ENCODE measurements around the gene PPARD.
"Not testable (repeated sequence)": the region's sequence is repeated elsewhere in the genome, so short reads cannot be mapped to it uniquely, and the experiment has no call there.

The PPARD gene

DNA sequence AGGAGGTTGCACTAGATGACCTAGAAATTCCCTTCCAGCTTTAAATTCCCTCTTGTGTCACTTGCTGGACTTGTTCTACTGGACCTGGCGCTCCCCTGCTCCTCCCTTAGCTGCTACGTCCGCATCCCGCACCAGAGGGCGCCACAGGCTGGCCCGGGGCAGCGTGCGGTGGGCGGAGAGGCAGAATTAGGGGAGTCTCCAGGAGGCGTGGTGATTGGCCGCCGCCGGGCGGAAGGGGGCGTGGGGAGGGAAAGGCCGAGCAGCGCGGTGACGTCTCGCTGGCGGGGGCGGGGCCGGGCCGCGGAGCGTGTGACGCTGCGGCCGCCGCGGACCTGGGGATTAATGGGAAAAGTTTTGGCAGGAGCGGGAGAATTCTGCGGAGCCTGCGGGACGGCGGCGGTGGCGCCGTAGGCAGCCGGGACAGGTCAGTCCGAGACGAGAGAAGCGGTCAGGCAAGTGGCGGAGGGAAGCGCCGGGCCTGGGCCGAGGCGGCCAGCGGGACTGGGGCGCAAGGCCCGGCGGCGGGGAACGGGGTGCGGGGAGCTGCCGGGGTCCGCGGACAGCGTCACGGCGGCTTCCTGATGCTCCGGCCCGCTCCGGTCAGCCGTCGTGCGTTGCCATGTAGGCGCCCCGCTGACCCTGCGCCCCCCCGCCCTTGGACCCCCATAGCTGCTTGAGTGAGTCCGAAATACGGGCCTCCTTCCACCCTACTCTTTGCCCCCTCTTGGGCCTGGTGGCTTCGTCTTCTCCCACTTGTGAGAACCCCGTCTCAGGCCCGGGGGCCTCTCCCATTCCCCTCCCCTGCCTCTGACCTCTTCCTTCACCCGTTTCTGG is at the start of gene PPARD:
Gene PPARD (plus strand): TSS at position 301 of the 834 bp plus-strand sequence. CDS start 68,530 bp downstream, outside the sequence.
- DNase-seq (ENCODE audit: low spot score), result peak; percentile 98

DNA sequence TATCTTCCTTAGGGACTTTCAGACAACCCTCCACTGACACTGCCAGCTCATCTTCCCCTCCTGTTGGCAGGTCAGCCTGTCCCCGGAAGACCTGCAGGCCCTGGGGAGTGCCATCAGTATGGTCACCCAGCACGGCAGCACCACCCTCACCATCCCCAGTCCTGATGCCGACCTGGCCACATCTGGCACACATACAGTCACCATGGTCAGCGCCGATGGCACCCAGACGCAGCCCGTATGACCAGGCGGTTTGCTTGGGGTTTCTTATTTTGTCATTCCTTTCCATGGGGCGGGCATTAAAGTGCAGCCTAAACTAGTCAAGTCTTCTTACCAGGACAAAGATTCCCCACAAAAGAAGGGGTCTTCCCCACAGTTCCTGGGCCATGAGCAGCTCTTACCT is 48.7 kb upstream of the PPARD start:
- DNase-seq (ENCODE audit: low spot score), result no peak

DNA sequence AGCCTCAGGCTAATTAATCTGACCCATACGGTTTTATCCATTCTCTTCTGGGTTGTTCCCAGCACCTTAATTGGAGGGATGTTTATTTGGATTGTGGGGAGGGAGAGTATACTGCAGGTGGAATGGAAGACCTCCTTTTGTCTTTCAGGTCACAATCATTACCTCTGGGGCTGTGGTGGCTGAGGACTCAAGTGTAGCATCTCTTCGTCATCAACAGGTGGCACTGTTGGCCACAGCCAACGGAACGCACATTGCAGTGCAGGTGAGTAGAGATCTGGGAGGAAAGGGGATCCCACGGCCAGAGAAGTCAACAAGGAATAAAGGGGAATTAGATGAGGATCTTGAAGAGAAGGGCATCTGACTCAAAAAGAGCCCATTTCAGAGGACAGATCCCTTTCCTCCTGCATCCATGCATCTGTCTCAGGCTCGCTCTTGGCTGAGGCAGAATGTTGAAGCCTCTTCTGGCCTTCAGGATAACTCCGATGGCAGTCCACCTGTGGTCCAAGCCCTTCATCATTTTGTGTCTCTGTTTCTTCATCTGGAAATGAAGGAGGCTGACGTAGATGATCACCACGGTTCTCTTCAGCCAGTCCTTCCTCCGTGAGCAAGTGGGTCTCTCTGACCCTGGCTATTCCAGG is 47.9 kb upstream of the PPARD start:
- peak; percentile 67 for DNase-seq (ENCODE audit: low spot score)

DNA sequence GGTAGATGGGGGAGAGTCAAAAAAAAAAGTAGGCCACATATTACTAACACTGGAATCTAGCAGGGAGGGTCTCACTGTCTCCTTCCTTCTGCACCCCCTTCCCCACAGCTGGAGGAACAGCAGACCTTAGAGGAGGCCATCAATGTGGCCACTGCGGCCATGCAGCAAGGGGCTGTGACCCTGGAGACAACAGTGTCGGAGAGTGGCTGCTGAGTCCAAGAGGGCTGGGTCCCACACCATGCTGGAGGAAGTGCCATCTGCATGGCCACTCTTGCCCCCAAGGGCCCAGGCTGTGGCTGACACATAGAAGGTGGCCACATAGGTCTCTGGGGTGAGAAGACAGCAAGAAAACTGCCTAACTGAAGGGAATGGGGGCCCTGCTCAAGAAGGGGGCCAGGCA is 47.3 kb upstream of the PPARD start:
- no peak for DNase-seq (ENCODE audit: low spot score)

DNA sequence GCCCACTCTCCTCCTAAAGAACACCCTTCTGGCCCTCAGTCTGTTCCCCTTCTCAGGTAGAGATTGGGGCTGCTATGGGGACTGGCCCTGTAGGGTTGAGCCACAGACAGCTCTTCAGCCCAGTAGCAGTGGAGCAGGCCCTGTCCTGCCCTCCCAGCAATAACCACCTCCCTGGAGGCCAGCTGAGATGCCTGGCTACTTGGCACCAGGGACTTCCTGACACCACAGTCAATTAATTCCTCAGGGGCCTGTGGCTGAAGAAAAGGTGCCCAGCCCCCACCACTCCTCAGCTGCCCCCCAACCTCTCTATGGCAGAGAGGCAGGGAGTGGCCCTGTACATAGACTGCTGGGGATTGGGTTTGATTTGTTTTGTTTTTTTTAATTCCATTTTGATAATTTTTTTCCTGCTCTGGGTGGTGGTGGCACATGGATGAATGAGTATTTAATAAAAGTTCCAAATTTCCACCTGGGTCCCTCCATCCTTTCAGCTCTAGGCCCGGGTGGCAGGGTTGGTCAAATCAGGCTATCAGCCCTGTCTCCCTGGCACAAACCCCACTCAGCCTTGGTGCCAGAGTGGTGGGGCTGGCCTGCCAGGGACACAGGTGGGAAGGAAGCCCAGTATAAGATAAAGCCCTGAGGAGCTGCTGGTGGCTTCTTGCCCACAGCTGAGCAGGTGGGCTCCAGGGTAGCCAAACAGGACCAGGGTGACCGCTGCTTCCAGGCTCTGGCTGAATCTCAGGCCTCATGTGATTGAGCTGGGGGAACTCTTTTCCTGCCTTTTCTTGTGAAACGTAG is 46.6 kb upstream of the PPARD start:
- DNase-seq (ENCODE audit: low spot score), result no peak

DNA sequence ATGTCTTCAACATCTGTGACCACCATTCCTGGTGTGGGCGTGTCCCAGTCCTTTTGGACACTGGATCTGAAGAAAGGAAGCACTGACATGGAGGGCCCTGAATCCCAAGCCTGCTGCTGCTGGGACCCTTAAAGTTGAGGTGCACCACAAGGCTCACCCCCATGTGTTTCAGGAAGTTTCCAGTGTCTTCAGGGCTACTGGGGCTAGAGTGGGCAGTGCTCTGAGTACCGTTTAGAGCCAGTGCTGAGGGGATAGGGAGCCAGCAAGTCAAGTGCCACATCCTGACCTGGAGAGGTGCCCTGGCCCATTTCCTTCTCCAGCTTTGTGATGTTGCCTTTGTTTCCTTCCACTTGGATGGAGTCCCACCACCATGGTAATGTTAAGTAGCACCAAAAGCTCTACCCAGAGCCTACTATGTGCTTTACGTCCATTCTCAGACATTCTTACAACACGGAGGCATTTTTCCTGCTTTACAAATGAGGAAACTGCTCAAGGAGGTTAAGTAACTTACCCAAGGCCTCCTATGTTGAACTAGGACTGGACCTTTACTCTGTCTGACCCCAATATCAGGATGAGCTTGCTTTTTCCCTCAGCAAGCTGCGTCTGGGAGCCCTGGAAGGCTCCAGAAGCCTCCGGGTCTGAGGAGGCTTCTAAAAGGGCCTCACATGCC is 45.3 kb upstream of the PPARD start:
- DNase-seq (ENCODE audit: low spot score), result no peak

DNA sequence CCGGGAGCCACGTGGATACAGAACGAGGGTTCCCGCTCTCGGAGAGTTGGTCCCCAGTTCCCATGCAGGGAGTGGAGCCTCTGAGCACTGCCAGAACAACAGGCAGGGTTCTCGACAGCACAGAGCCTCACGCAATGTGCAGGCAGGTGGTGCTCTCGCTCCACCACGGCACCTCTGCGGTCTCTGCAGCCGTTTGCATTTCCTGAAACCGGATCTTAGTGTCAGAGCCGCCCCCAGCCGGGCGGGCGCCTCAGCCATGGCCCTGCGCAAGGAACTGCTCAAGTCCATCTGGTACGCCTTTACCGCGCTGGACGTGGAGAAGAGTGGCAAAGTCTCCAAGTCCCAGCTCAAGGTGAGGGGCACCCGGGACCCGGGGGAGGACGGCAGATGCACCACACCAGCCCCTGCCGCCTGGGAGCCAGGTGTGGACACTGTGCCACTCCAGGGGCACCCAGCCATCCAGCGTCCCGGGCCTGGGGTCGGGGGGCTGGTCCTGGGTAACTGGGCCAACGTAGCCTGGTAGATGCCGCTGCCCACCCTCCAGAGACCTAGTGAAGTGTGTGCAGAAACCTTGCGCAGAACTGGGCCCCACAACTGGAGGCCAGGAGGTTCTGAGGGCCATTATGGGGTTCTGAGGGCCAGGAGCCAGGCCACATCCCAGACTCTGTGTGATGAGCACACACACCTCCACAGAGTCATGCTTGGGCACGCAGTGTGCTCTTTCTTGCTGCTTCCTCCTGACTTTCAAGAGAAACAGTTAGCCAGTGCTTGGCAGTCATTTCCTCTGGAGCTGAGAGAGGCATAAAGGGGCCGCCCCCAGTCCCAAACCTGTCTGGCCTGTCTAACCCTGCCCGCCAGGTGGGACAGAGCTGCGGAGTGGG is 44.5 kb upstream of the PPARD start, which contains the start of gene DEF6:
Gene DEF6 (plus strand): TSS at position 218 of the 881 bp plus-strand sequence. CDS start 39 bp downstream, at position 257.
- peak; percentile 78 for DNase-seq (ENCODE audit: low spot score)

DNA sequence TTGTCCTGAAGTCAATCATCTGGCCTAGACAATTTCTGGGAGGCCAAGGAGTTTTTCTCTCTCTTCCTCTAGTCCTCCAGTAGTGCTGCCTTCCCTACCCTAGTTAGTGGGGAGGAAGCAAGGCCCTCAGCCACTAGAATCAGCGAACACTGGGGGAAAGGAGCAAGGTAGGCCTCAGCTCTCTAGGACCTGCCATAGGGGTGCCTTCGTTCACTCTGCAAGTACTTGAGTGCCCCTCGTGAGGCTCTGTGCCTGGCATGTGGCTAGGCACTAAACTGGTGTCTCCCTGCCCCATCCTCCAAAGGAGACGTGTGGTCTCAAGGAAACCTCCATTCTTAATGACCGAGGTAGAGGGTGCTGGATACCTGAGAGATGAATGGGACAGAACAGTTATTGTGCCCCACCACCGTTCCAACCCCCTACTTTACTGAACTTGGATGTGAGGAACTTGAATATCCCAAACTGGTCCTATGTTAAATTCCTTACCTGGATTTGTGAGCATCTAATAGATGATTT is 43.7 kb upstream of the PPARD start:
- no peak for DNase-seq (ENCODE audit: low spot score)

DNA sequence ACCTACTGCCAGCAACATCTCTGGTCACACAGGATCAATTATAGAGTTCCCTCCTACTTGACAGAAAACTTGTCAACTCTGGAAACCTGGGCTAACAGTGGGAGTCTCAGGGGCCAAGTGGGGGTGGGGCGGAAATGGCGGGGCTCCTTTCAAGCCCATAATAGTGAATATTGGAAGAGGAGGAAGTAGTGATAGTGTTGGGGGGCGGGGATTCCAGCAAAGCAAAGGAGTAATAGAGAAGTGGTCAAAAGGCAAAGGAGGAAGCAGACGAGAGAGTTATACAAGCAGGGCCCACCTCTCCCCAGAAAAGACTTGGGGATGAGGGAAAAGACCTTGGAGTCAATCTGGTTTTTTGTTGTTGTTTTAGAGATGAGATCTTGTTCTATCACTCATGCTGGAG is 42.7 kb upstream of the PPARD start:
- peak; percentile 46 for DNase-seq (ENCODE audit: low spot score)

DNA sequence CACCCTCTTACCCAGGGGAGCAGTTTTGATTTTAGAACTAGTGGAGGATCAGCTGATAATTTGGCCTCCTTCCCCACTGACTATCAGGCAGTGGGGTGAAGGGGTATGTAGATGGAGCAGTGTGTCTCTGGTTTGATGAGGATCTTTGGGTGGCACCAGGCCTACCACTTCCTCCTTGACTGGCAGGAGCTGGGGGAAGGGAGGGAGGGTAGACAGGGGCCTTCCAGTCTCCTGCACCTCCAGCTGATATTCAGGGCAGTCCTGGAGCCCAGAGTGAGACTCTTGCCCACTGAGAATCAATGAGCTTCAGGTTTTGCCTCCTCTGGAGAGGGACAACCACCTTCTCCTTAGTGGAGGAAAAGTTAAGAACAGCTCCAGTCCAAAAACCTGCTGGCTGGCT is 41.5 kb upstream of the PPARD start:
- DNase-seq (ENCODE audit: low spot score), result peak; percentile 60

DNA sequence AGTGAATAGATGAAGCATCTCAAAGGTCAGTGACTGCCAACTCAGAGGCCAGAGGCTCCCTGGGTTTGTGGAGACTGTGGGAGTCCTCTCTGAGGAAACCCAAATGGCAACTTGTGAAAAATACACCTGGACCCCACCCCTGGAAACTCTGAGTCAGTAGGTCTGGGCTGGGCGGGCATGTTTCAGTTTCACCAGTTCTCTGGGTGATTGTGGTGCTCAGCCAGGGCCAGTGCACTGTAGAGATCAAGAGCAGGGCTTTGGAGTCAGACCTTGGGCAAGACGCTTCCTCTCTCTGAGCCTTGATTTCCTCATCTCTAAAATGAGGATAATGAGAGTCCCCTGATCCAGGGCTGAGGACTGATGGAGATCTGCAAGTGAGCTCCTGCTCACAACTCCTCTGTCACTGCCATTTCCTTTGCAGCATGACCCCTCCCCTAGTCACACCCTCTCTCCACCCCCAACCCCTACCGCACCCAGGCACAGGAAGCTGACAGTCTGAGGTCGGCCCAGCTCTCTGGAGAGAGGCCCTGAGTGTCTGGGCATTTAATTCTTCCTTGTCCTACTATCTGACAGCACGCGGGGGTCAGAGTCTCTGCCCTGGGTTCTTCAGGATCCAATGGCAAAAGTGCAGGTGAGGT is 39.6 kb upstream of the PPARD start:
- DNase-seq (ENCODE audit: low spot score), result peak; percentile 55

DNA sequence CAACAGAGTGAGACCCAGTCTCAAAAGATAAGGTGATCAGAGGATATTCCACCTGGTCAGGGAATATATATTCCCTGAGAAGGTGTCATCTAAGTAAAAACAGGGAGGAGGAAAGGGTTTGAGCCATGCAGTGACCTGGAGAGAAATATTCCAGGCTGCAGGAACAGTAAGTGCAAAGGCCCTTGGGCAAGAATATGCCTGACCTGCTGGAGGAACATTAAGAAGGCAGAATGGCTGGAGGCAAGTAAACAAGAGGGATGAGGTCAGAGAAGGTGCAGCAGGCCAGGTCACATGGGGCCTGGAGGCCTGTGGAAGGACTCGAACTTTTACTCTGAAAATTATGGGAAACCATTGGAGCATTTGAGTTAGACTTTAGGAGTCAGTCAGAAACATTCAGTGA is 38.1 kb upstream of the PPARD start:
- no peak for DNase-seq (ENCODE audit: low spot score)

DNA sequence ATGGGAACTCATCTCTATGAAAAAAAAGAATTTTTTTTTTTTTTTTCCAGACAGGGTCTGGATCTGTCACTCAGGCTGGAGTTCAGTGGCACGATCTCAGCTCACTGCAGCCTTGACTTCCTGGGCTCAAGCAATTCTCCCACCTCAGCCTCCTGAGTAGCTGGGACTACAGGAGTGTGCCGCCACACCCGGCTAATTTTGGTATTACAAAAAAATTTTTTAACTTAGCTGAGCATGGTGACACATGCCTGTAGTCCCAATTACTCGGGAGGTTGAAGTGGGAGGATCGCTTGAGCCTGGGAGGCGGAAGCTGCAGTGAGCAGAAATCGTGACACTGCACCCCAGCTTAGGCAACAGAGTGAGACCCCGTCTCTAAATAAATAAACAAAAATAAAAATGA is 37.2 kb upstream of the PPARD start:
- no peak for DNase-seq (ENCODE audit: low spot score)

DNA sequence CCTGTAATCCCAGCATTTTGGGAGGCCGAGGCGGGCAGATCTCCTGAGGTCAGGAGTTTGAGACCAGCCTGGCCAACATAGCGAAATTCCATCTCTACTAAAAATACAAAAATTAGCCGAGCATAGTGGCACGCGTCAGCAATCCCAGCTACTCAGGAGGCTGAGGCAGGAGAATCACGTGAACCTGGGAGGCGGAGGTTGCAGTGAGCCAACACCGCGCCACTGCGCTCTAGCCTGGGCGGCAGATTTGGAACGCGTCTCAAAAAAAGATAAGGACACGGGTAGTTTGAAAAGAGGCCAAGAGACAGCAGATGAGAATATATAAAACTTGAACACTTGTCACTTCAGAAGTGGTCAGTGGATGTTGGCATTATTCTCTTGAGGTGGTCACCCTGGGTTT is 35.2 kb upstream of the PPARD start:
- not testable (repeated sequence) for DNase-seq (ENCODE audit: low spot score)

DNA sequence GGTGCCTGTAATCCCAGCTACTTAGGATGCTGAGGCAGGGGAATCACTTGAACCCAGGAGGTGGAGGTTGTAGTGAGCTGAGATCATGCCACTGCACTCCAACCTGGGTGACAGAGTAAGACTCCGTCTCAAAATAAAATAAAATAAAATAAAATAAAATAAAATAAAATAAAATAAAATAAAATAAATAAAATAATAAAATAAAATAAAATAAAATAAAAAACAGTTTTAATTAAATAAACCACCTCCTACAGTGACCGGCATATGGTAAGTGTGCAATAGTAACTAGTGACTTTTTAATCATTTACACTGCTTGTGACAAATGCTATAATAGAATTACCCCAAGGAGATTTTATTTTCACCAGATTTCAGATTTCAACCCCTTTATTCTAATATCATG is 33.8 kb upstream of the PPARD start:
- DNase-seq (ENCODE audit: low spot score), result not testable (repeated sequence)

DNA sequence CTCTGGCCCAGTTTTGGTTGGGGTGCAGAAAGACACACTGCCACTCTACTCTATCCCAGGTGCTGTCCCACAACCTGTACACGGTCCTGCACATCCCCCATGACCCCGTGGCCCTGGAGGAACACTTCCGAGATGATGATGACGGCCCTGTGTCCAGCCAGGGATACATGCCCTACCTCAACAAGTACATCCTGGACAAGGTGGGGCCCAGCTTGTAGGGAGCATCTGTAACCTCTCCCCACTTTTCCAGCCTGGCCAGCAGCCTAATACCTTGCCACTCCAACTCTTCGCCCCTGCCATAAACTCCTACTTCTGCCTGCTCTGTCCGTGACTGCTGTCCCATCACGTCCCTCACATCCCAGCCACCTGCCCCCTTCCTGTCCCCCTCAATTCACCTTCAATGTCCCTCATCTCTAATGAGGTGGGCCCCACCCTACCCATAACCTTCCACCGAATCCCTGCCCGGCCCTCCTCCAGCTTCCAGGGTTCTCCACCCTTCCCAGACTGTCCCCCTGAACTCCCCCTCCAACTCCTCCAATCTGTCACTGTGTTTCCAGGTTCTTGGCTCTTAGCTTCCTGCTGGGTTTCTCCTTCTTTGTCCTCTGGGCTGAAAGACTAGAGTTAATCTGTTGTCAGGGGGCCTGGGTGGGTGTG is 32.6 kb upstream of the PPARD start:
- DNase-seq (ENCODE audit: low spot score), result no peak

DNA sequence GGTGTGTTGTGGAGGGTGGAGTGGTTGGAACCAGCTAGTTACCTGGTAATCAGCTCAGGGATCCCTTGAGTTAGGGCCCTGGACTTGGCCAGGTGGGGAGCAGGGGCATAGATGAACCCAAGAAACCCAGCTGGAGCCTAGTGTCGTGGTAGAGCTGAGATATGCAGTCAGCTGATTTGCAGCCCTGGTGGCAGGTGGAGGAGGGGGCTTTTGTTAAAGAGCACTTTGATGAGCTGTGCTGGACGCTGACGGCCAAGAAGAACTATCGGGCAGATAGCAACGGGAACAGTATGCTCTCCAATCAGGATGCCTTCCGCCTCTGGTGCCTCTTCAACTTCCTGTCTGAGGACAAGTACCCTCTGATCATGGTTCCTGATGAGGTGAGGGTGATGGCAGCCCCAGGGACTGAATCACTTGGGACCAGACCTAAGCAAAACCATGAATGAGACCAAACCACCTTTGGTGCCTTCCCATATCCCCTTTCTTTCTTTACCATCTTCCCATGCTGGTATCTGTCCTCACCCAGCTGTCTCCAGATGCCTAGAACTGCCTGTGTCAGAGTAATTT is 32.0 kb upstream of the PPARD start:
- DNase-seq (ENCODE audit: low spot score), result no peak

DNA sequence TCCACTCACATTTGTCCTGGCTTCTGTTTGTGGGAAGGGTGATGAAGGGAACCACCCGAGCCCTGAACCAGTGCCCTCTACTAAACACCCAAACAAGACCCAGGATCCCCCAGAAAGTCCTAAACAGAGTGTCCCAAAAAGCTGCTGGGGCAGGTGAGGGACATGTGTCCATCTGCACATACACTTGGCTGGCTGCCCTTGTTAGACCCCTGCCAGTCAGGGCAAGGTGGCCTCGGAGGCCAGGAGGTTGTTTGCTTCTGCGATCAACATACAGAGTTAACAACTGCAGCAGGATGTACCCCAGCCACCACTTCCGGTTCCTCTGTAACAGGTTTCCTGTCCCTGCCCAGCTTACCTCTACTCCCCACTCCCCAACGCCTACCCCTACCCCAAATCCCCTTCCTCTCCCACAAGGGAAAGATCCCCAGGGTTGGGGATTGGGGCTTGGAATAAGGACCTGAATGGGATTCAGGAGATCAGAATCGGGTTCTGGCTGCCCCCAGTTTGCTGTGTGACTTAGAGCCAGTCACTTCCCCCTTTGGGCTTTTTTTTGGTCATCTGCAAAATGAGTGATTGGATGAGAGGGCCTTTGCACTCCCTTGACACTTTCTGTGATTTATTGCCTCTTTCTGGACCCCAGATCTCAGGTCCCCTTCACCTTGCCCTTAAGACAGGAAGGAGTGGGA is 30.8 kb upstream of the PPARD start:
- no peak for DNase-seq (ENCODE audit: low spot score)
